Thoracic aorta (tissue), 2 donors: ENCODE measurements around the gene SLC9A7. TPM values are rescaled to one million over a fixed set of nuclear protein-coding genes. Genes with fewer than 3 reads are reported as not detected.

ENCODE experiments used
- ATAC-seq: fragments of 150-250 bp; one replicate; pipeline ENCODE4 v1.8.0; 2017; ENCODE audit warnings: low read depth; ENCODE audit not compliant: insufficient number of reproducible peaks, low FRiP score
- DNase-seq: peaks from one replicate; pipeline ENCODE4 v3.0.0-alpha.2; 2020; ENCODE audit warnings: low spot score
- H3K27ac ChIP-seq, 2 donors: fragments of 200-600 bp; sonication (generic); 1 replicate in 1 of 2; 2 replicates in 1 of 2; pipeline ENCODE4 v1.5.1; 2016; ENCODE audit warnings: mild to moderate bottlenecking in 2 of 2, moderate library complexity in 2 of 2
- H3K27me3 ChIP-seq: fragments of 200-600 bp; sonication (generic); replicated peaks from 2 replicates; pipeline ENCODE4 v1.6.0; 2016; ENCODE audit warnings: mild to moderate bottlenecking; ENCODE audit not compliant: insufficient read depth
- H3K36me3 ChIP-seq: fragments of 200-600 bp; sonication (generic); one replicate; pipeline ENCODE4 v1.5.1; 2016
- H3K4me1 ChIP-seq, 2 donors: fragments of 200-600 bp; sonication (generic); 1 replicate in 1 of 2; 2 replicates in 1 of 2; pipeline versions ENCODE4 v1.5.1 to v1.6.0; 2016; ENCODE audit warnings: low read depth in 2 of 2, mild to moderate bottlenecking in 1 of 2; ENCODE audit not compliant: control insufficient read depth in 1 of 2
- H3K4me3 ChIP-seq: fragments of 200-600 bp; sonication (generic); 2 replicates; pipeline ENCODE4 v1.5.1; 2016; ENCODE audit warnings: mild to moderate bottlenecking
- H3K9me3 ChIP-seq: fragments of 200-600 bp; sonication (generic); 2 replicates; pipeline ENCODE4 v1.5.1; 2016
- CTCF ChIP-seq: fragments of 200-600 bp; sonication (generic); IDR thresholded peaks from one replicate; pipeline ENCODE4 v1.5.1; 2019; ENCODE audit warnings: antibody characterized with exemption
- total RNA-seq, 2 donors: library from RNA; depleted of rRNA; stranded (reverse); fragments of >200 nt; gene quantifications; one replicate each; pipeline versions ENCODE4 v1.1.0 to v1.2.3, GENCODE V29; 2016

The SLC9A7 gene
- total RNA-seq, 2 donors from 2014 or later = 6.7 to 12.2 TPM

- Histone ChIP-seq H3K36me3 (no peaks in the 10 kb centered on the region), H3K4me1 (peaks cover 0 to 4% of the 10 kb centered on the region in 2 donors), H3K27me3 (no peaks in the 10 kb centered on the region), H3K9me3 (no peaks in the 10 kb centered on the region), H3K27ac (no peak overlapping the region), H3K4me3 (no peak overlapping the region)
- TF ChIP-seq CTCF = no peak
- DNase-seq (no peak), ATAC-seq (no peak)
These were observed 186.5 kb downstream of the SLC9A7 start for GRCh38 chrX:46572340-46572936.

- Histone ChIP-seq H3K4me3 (no peak overlapping the region), H3K27ac (no peak overlapping the region), H3K9me3 (no peaks in the 10 kb centered on the region), H3K4me1 (no peaks in the 10 kb centered on the region), H3K27me3 (no peaks in the 10 kb centered on the region), H3K36me3 (no peaks in the 10 kb centered on the region)
- no peak for TF ChIP-seq CTCF
- ATAC-seq = no peak
- DNase-seq = no peak
These were observed 187.2 kb downstream of the SLC9A7 start for GRCh38 chrX:46571423-46572339.

GRCh38 chrX:46569621-46570020 is 189.3 kb downstream of the SLC9A7 start:
- DNase-seq (no peak), ATAC-seq (no peak)
- no peaks in the 10 kb centered on the region for H3K36me3 ChIP-seq
- H3K4me1 ChIP-seq = no peaks in the 10 kb centered on the region
- no peaks in the 10 kb centered on the region for H3K27me3 ChIP-seq
- H3K9me3 ChIP-seq = no peaks in the 10 kb centered on the region
- no peak for TF ChIP-seq CTCF
- no peak overlapping the region for H3K4me3 ChIP-seq
- H3K27ac ChIP-seq = no peak overlapping the region

- Histone ChIP-seq H3K4me3 (no peak overlapping the region), H3K27me3 (no peaks in the 10 kb centered on the region), H3K9me3 (no peaks in the 10 kb centered on the region), H3K36me3 (no peaks in the 10 kb centered on the region), H3K27ac (no peak overlapping the region), H3K4me1 (peaks cover 0 to 2% of the 10 kb centered on the region in 2 donors)
- ATAC-seq (no peak), DNase-seq (no peak)
- TF ChIP-seq CTCF = no peak
These were observed 191.5 kb downstream of the SLC9A7 start for GRCh38 chrX:46567388-46567787.

GRCh38 chrX:46561824-46562657 is 196.9 kb downstream of the SLC9A7 start:
- Histone ChIP-seq H3K27me3 (no peaks in the 10 kb centered on the region), H3K4me3 (no peak overlapping the region), H3K4me1 (peaks cover 0 to 12% of the 10 kb centered on the region in 2 donors), H3K36me3 (no peaks in the 10 kb centered on the region), H3K27ac (peak overlapping the region in 1 of 2 donors; percentile 38), H3K9me3 (no peaks in the 10 kb centered on the region)
- DNase-seq (no peak), ATAC-seq (no peak)
- no peak for TF ChIP-seq CTCF
